Chondrocyte (in vitro differentiated cells): ENCODE data around the gene CHID1. TPM values are rescaled to one million over a fixed set of nuclear protein-coding genes. Genes with fewer than 3 reads are reported as not detected.

Experiments used
- DNase-seq: peaks from one replicate; pipeline ENCODE4 v3.0.0; 2021; ENCODE audit warnings: mixed read lengths, low spot score
- H3K27ac Mint-ChIP-seq: one replicate; pipeline ENCODE4 v1.8.0; 2021; ENCODE audit warnings: mild to moderate bottlenecking, moderate library complexity, mixed read lengths; ENCODE audit not compliant: unreplicated experiment
- H3K27me3 Mint-ChIP-seq: 2 replicates; pipeline ENCODE4 v1.8.0; 2021; ENCODE audit warnings: low read depth, mixed read lengths
- H3K36me3 Mint-ChIP-seq: 2 replicates; pipeline ENCODE4 v1.8.0; 2021; ENCODE audit warnings: low read depth, mixed read lengths
- H3K4me1 Mint-ChIP-seq: 2 replicates; pipeline ENCODE4 v1.8.0; 2021; ENCODE audit warnings: low read depth, mild to moderate bottlenecking, mixed read lengths
- H3K4me3 Mint-ChIP-seq: one replicate; pipeline ENCODE4 v1.8.0; 2021; ENCODE audit warnings: mild to moderate bottlenecking, moderate library complexity, mixed read lengths; ENCODE audit not compliant: unreplicated experiment
- H3K9me3 Mint-ChIP-seq: 2 replicates; pipeline ENCODE4 v1.8.0; 2021; ENCODE audit warnings: low read depth, mixed read lengths
- total RNA-seq: library from RNA; stranded (reverse); gene quantifications from 3 replicates; pipeline ENCODE4 v1.2.1, GENCODE V29; 2021
- TF ChIP-seq, protein P1 (sequence below): fragments of 200-600 bp; sonication (generic); IDR thresholded peaks from 2 replicates; pipeline ENCODE4 v1.5.0; 2021; ENCODE audit warnings: antibody characterized with exemption, mild to moderate bottlenecking, moderate library complexity

The CHID1 gene
- total RNA-seq, 1 donor from 2014 or later = 90.3 TPM

DNA sequence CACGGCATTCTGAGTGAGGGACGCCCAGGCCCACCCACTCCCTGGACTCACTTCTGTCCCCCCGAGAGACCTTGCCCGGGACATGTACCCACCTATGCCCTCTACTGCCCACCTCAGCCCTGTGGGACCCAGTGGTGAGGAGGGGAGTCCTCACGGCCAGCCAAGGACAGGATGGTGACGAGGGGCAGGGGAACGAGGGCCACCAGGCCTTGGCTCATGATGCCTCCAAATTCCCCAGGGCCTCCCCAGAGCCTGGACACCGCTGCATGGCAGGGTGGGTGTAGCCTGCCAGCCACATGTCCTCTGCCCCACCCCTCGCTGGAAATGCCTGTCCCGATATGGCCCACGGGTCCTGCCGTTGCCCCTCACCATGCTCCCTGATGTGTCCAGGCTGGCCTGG lies 41.8 kb downstream of the CHID1 start:
- H3K4me1 Mint-ChIP-seq = peaks cover 4% of the 10 kb centered on the region
- no peaks in the 10 kb centered on the region for H3K27me3 Mint-ChIP-seq
- peaks cover 2% of the 10 kb centered on the region for H3K36me3 Mint-ChIP-seq
- TF ChIP-seq, protein P1, sequence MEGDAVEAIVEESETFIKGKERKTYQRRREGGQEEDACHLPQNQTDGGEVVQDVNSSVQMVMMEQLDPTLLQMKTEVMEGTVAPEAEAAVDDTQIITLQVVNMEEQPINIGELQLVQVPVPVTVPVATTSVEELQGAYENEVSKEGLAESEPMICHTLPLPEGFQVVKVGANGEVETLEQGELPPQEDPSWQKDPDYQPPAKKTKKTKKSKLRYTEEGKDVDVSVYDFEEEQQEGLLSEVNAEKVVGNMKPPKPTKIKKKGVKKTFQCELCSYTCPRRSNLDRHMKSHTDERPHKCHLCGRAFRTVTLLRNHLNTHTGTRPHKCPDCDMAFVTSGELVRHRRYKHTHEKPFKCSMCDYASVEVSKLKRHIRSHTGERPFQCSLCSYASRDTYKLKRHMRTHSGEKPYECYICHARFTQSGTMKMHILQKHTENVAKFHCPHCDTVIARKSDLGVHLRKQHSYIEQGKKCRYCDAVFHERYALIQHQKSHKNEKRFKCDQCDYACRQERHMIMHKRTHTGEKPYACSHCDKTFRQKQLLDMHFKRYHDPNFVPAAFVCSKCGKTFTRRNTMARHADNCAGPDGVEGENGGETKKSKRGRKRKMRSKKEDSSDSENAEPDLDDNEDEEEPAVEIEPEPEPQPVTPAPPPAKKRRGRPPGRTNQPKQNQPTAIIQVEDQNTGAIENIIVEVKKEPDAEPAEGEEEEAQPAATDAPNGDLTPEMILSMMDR = no peak
- H3K27ac Mint-ChIP-seq = no peak overlapping the region
- no peak for DNase-seq
- no peaks in the 10 kb centered on the region for H3K9me3 Mint-ChIP-seq
- H3K4me3 Mint-ChIP-seq = no peak overlapping the region

DNA sequence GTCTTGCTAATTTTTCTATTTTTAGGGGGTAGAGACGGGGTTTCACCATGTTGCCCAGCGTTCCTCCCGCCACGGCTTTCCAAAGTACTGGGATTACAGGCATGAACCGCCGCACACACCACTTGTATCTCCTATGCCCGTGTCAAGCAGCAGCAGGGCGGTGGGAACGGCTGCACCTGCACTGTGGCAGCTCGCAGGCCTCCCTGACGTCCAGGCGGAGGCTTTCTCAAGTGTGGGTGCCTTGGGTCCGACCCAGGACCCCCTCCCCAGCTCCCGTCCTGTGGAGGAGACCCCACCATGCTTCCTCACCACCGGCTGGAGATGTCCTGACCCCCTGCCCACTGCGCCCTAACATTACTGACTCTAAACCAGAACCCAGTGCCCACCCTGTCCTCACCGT lies 42.2 kb downstream of the CHID1 start:
- no peak for DNase-seq
- peaks cover 4% of the 10 kb centered on the region for H3K4me1 Mint-ChIP-seq
- TF ChIP-seq, protein P1 = no peak
- no peaks in the 10 kb centered on the region for H3K36me3 Mint-ChIP-seq
- no peak overlapping the region for H3K4me3 Mint-ChIP-seq
- no peaks in the 10 kb centered on the region for H3K27me3 Mint-ChIP-seq
- no peaks in the 10 kb centered on the region for H3K9me3 Mint-ChIP-seq
- H3K27ac Mint-ChIP-seq = no peak overlapping the region

DNA sequence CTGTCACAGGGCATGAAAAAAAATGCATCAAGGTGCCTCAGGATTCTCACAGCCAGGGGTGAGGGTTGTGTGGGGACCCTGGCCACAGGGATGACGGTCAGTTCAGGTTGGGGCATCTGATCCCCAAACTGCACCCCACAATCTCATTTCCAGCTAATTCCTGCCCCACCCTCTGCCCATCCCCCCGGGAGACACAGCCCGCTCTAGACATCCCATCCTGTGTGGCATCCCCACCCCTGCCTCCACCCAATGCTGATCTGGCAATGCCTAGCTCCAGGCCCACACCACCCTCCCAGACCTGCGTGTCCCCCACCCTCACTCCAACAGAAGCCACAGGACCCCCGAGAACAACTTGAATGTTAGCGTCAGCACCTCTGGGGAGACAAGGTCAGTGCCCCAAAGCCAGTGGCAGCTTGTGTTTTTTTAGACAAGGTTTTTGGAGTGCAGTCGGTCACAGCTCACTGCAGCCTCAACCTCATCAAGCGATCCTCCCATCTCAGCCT lies 42.7 kb downstream of the CHID1 start:
- peaks cover 4% of the 10 kb centered on the region for H3K4me1 Mint-ChIP-seq

DNA sequence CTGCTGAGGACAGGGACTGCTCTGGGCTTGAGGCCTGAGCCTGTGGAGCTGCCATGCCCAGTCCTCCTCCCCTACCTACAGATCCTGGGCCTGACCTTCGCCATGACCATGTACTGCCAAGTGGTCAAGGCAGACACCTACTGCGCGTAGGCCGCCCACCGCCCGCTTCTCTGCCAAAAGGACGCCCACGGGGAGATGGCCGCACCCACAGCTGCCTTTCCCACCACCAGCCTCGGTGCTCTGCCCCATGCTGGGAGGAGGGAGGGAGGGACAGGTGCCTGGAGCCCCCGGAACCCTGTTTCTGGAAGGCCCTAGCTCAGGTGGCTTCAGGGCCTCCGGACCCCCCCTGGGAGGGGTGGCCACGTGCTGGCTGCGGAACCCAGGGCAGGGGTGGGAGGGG lies 44.1 kb downstream of the CHID1 start:
- TF ChIP-seq, protein P1 = no peak
- Mint-ChIP-seq H3K4me1 (no peaks in the 10 kb centered on the region), H3K9me3 (no peaks in the 10 kb centered on the region), H3K4me3 (no peak overlapping the region), H3K27me3 (no peaks in the 10 kb centered on the region), H3K27ac (no peak overlapping the region), H3K36me3 (no peaks in the 10 kb centered on the region)
- no peak for DNase-seq

More for the DNA sequence above, 42.7 kb downstream of the CHID1 start:
- TF ChIP-seq, protein P1 = no peak
- no peak for DNase-seq
- Mint-ChIP-seq H3K27ac (no peak overlapping the region), H3K9me3 (no peaks in the 10 kb centered on the region), H3K27me3 (no peaks in the 10 kb centered on the region), H3K36me3 (no peaks in the 10 kb centered on the region), H3K4me3 (no peak overlapping the region)

DNA sequence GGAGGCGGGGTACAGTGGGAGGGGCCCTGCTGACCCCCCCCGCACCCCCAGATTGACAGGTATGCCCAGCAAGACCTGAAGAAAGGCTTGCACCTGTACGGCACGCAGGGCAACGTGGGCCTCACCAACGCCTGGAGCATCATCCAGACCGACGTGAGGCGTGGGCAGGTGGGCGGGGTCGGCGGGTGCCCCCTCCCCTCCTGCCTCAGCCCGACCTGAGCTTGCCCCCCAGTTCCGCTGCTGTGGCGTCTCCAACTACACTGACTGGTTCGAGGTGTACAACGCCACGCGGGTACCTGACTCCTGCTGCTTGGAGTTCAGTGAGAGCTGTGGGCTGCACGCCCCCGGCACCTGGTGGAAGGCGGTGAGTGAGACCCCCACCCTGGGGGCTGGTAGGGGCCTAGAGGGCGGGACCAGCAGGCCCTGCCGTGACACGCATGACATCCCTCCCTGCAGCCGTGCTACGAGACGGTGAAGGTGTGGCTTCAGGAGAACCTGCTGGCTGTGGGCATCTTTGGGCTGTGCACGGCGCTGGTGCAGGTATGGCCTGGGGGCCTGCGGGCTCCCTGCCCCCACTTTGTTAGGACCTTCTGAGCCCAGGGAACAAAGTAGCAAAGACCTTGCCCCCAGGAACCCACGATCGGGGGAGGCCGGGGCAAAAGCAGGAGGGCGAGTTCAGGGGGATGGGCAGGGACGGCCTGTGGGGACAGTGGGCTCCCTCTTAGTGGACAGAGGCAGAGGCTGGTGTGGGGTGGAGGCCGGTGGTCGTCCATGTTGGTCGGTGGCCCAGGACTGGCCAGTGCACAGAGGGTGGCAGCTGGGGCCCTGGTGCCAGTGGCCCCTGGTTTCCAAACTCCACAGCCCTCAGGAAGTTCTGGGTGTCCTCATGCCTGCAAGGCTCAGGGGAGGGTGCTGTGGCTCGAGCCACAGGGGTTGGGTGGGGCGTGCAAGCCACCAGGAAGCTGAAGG lies 44.9 kb downstream of the CHID1 start:
- DNase-seq = no peak
- H3K36me3 Mint-ChIP-seq = no peaks in the 10 kb centered on the region
- H3K4me1 Mint-ChIP-seq = no peaks in the 10 kb centered on the region
- H3K27me3 Mint-ChIP-seq = no peaks in the 10 kb centered on the region
- H3K9me3 Mint-ChIP-seq = no peaks in the 10 kb centered on the region
- no peak overlapping the region for H3K4me3 Mint-ChIP-seq
- H3K27ac Mint-ChIP-seq = no peak overlapping the region
- TF ChIP-seq, protein P1 = no peak
